SJSA1 (cell line): ENCODE measurements around the gene EMILIN2. TPM values are rescaled to one million over a fixed set of nuclear protein-coding genes. Genes with fewer than 3 reads are reported as not detected.
A peak's percentile ranks its signal among the peaks of the same experiment; 100 is the strongest.

Source experiments
- DNase-seq, 2 experiments: peaks; one replicate each; pipeline ENCODE4 v3.0.0-alpha.2; 2015 to 2020; ENCODE audit warnings: low spot score in 2 of 2, low read depth in 1 of 2
- H3K27ac ChIP-seq: fragments of 250-450 bp; sonication (Bioruptor Pico); 2 replicates; pipeline ENCODE4 v1.5.1; 2020; ENCODE audit warnings: mild to moderate bottlenecking, moderate library complexity
- H3K27me3 ChIP-seq: fragments of 250-450 bp; sonication (Bioruptor Pico); replicated peaks from 2 replicates; pipeline ENCODE4 v1.5.1; 2020; ENCODE audit warnings: mild to moderate bottlenecking, moderate library complexity
- H3K36me3 ChIP-seq: fragments of 250-450 bp; sonication (Bioruptor Pico); 2 replicates; pipeline ENCODE4 v1.5.1; 2020; ENCODE audit warnings: mild to moderate bottlenecking
- H3K4me1 ChIP-seq: fragments of 250-450 bp; sonication (Bioruptor Pico); replicated peaks from 2 replicates; pipeline ENCODE4 v1.6.1; 2021; ENCODE audit warnings: mild to moderate bottlenecking
- H3K4me3 ChIP-seq: fragments of 250-450 bp; sonication (Bioruptor Pico); 2 replicates; pipeline ENCODE4 v1.5.1; 2020; ENCODE audit warnings: mild to moderate bottlenecking
- H3K9me3 ChIP-seq: fragments of 250-450 bp; sonication (Bioruptor Pico); replicated peaks from 2 replicates; pipeline ENCODE4 v1.5.1; 2020; ENCODE audit warnings: mild to moderate bottlenecking
- total RNA-seq: library from RNA; depleted of rRNA; stranded (reverse); fragments of >200 nt; shearing (Covaris generic); gene quantifications from 2 replicates; pipeline ENCODE4 v1.2.3, GENCODE V29; 2014

EMILIN2 gene
- total RNA-seq, 1 experiment from 2014 or later: 28.9 TPM

GRCh38 chr18:2923464-2923863 lies 76.7 kb downstream of the EMILIN2 start:
- no peaks in the 10 kb centered on the region for H3K9me3 ChIP-seq
- H3K4me1 ChIP-seq: no peaks in the 10 kb centered on the region
- peaks cover 68% of the 10 kb centered on the region for H3K36me3 ChIP-seq
- no peak overlapping the region for H3K27ac ChIP-seq
- no peak overlapping the region for H3K4me3 ChIP-seq
- no peaks in the 10 kb centered on the region for H3K27me3 ChIP-seq
- DNase-seq: no peak

DNA sequence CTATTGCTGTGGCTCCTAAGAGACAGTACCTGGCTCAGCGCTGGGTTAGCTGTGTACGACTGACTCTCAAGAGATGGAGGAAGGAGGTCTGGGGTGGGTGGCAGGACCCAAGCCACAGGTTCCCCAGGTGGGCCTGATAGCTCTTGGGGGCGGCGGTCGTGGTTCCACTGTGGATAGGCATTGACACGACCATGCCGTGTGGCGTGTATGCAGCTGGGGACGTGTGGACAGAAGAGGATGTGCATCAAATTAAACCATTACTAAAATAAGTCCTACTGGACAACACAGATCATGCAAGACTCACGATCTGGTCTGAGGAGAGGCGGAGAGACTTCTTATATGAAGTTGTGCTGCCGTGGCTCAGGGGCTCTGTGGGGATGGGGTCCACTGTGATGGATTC lies 78.1 kb downstream of the EMILIN2 start:
- Histone ChIP-seq H3K9me3 (no peaks in the 10 kb centered on the region), H3K27me3 (no peaks in the 10 kb centered on the region), H3K4me3 (no peak overlapping the region), H3K36me3 (peaks cover 60% of the 10 kb centered on the region), H3K27ac (no peak overlapping the region), H3K4me1 (no peaks in the 10 kb centered on the region)
- DNase-seq: peak in 1 of 2 experiments; percentile 40

DNA sequence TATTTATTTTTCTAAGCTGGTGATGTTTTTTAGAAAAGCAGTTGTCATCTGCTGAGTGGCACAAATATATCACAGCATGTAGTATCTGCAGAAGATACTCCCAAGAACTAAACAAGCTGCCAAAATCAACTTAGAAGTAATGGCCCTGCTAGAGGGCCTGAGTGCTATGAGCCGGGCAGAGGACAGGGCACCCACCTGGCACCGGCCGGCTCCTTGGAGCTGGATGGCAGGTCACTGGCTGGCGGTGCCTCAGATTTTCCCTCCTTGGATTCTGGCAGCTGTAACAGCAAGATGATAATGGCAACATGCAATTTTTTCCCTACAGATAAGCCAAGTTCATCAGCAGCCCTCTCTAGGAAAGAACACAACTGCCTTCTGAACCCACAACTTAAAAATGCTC lies 79.7 kb downstream of the EMILIN2 start:
- Histone ChIP-seq H3K4me3 (no peak overlapping the region), H3K36me3 (peaks cover 55% of the 10 kb centered on the region)

DNA sequence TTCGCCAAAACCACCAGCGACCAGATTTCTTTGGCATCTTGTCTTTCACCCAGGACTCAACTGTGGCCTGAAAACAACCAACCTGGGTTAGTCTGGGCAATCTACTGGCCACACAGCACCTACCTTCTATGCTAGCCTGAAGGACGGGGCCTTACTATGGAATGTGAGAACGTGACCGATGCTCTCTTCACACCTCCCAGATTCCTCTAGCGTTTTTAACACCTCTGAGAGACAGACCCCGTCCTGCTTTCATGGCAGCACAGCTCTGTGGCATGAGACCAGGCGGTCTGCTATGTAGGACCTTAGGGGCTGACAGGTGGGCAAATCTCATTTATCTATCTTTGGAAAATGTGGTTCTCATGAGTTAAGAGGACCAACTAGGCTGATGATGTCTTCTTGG lies 80.9 kb downstream of the EMILIN2 start:
- H3K9me3 ChIP-seq: no peaks in the 10 kb centered on the region
- H3K27ac ChIP-seq: no peak overlapping the region
- no peaks in the 10 kb centered on the region for H3K4me1 ChIP-seq
- no peak overlapping the region for H3K4me3 ChIP-seq
- H3K27me3 ChIP-seq: no peaks in the 10 kb centered on the region
- DNase-seq: no peak
- peaks cover 50% of the 10 kb centered on the region for H3K36me3 ChIP-seq

More for the DNA sequence above, 79.7 kb downstream of the EMILIN2 start:
- Histone ChIP-seq H3K9me3 (no peaks in the 10 kb centered on the region), H3K27ac (no peak overlapping the region), H3K4me1 (no peaks in the 10 kb centered on the region), H3K27me3 (no peaks in the 10 kb centered on the region)
- no peak for DNase-seq

DNA sequence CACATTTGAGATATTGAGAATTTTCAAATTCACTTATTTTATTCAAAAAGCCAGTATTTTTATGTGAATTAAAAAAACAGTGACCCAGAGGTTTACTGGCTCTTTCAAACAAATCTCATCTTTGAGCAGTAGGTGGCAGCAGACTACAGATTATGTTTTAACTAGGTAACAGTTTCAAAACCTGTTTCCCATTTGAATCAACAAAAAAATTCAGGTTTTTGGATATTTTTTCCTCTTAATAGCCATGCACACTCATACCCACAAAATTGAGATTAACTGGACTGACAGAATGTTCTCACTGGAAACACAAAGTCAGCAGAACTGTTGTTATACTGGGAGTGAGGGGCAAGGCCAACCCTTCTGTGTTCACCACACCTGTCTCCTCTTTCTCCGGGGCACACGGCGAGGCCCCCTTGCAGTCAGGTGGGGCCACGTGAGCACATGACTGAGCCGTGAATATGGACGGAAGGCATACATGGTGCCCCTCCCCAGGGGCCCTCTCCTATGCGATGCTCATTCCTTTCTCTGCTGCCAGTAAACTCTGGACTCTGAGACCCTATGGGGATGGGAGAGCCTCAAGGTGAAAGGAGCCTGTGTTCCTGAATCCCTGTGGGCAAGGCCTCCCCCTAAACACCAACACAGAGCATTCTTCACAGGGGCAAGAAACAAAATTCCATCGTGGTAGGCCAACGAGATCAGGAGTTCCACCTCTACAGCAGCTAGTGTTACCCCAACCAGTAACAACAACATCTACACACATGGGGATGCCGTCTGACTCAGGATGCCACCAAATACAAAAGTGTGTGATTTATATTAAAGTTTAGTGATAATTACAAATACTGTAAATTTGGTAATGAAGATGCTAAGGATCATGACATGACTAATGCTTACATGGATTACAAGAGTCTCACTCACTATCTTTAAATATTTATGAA lies 85.7 kb downstream of the EMILIN2 start:
- Histone ChIP-seq H3K27ac (no peak overlapping the region), H3K4me1 (peaks cover 12% of the 10 kb centered on the region), H3K27me3 (no peaks in the 10 kb centered on the region), H3K4me3 (no peak overlapping the region), H3K9me3 (no peaks in the 10 kb centered on the region), H3K36me3 (peaks cover 31% of the 10 kb centered on the region)
- DNase-seq: peak in 1 of 2 experiments; percentile 54

DNA sequence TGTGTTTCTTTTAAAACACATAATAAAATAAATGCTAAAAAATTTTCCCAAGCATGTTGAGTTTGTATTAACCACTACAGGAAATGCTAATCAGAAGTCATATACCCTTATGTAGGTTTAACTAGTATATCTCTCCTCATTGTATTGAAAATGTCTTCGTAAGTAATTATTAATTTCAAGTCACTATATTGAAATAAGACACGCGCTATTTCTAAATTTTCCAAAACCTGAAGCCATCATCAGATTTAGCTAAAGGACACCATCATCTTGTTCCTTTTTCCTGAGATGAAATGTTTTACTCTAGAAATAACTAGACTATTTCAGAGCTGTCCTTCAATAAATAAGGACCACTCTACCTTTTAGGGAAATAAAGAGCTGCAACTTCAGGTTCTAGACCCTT lies 87.2 kb downstream of the EMILIN2 start:
- no peak for DNase-seq
- peaks cover 37% of the 10 kb centered on the region for H3K36me3 ChIP-seq
- H3K27me3 ChIP-seq: no peaks in the 10 kb centered on the region
- no peaks in the 10 kb centered on the region for H3K9me3 ChIP-seq
- H3K4me3 ChIP-seq: no peak overlapping the region
- H3K4me1 ChIP-seq: peaks cover 12% of the 10 kb centered on the region
- no peak overlapping the region for H3K27ac ChIP-seq

DNA sequence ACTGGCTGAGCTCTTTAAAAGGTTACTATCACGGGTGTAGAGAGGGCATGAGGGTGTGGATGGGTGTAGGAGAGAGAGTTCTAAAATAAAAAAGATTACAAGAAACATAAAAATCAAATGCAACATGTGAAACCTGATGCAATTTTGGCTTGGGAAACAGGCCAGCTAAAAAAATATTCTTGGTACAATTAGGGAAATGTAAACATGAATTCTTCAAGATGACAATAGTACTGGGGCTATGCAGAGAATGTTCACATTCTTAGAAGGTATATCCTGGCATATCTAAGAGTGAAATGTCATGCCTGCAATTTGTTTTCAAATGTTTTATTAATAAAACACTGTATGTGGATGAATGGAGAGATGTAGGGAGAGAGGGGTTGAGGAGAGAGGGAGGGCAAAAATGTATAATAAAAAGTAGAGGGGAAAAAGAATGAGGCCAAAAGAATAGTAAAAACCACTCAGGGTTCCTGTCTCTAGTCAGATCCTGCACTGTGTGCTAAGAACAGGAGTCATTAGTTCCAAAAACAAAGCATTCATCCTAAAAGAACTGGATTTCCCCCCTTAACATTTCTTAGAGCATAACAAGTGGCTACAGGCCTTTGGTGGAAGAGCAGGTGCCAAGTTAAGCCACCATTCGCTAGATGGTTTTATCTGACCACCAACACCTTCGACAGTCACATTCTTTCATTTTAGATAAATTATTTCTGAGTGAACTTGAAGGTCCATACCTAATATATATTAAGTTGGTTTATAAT lies 88.8 kb downstream of the EMILIN2 start:
- peak in 1 of 2 experiments; percentile 32 for DNase-seq
- Histone ChIP-seq H3K36me3 (peaks cover 42% of the 10 kb centered on the region), H3K27ac (peak overlapping the region; percentile 6), H3K4me1 (peaks cover 12% of the 10 kb centered on the region), H3K4me3 (no peak overlapping the region), H3K9me3 (no peaks in the 10 kb centered on the region), H3K27me3 (no peaks in the 10 kb centered on the region)

DNA sequence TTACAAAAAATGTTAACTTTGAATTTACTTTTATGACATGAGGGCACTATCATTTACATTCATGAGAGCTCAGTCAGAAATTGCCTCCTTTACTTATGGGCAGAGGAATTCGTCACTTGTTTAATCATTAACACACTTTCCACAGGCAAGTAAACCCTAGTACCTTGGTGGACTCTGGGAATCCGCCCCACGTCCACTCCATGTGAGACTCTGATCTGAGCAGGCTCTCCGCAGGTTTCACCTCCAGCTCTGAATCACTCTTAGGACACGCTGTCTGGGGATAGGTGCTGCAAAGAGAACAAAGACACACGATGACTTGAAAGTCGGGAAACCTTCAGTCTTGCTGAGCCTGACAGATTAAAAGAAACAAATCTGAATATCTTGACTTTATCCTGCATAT lies 92.5 kb downstream of the EMILIN2 start:
- Histone ChIP-seq H3K9me3 (no peaks in the 10 kb centered on the region), H3K27me3 (no peaks in the 10 kb centered on the region), H3K4me1 (peaks cover 8% of the 10 kb centered on the region), H3K27ac (no peak overlapping the region), H3K4me3 (no peak overlapping the region), H3K36me3 (peaks cover 26% of the 10 kb centered on the region)
- no peak for DNase-seq

DNA sequence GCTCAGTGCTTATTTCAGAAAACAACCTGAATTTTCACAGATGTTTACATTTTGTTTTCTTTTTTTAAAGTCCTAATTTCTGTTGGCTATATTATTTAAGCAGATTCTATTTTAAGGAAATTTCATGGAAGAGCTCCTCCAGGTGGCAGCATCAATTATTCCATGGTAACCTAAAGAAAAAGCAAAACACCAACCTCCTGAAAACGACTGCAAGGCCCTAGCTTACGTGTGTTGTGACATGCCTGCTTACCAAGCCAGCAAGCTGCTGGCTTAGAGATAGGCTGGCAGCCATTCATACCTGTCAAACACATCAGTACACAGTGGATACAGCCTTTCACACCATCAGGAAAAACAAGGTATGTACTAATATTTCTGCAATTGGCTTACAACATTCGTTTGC lies 101.2 kb downstream of the EMILIN2 start:
- Histone ChIP-seq H3K9me3 (no peaks in the 10 kb centered on the region), H3K27ac (no peak overlapping the region), H3K4me3 (no peak overlapping the region), H3K27me3 (no peaks in the 10 kb centered on the region), H3K36me3 (peaks cover 34% of the 10 kb centered on the region), H3K4me1 (no peaks in the 10 kb centered on the region)
- DNase-seq: no peak

DNA sequence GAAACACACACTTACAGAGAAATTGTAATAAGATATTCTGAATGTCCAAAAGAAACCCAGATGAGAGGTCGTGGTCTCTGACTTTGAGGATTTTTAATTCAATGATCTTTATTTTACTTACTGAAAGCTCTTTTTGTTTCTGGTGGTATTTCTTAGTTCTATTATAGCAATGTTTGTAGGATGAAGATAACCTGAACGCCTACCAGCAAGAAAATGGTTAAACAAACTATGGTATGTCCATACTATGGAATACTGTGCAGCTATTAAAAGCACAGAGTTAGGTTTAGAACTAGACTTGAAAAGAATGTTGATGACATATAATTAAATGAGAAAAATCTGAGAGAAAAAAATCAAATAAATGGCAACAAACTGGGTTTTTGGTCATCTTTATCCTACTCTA lies 105.8 kb downstream of the EMILIN2 start:
- Histone ChIP-seq H3K36me3 (peaks cover 62% of the 10 kb centered on the region), H3K27me3 (no peaks in the 10 kb centered on the region), H3K9me3 (no peaks in the 10 kb centered on the region), H3K4me1 (no peaks in the 10 kb centered on the region), H3K4me3 (no peak overlapping the region), H3K27ac (no peak overlapping the region)
- no peak for DNase-seq

DNA sequence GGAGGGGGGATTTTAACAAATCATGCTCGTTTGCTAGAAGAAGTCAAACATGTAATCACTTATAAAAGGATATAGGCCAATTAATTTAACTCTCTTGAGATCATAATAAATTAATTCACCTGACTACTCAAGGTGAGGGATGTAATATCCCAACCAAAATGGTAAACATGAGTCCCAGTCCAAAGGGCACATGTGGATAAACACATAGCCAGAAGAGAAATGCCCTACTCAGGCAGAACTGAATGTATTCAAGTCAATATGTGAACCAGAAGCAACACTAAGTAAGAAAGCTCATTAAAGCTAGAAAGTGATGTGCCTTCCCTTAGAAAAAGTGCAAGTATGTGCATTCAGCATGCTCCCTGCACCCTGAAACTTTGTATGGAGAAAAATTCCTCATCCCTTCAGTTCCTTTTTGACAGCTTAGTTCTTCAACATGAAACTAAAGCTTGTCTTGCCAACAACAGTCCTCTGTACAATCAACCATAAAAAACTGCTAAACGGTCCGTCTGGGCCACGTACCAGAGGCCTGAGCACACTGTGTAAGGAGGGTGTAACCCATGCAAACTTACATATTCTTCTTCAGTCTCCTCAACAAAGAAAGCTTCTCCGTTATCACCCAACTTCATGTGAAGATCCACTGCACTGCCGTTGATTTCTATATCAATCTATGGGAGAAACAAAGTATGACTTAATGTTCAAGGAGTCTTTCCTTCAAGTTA lies 107.3 kb downstream of the EMILIN2 start:
- peaks cover 61% of the 10 kb centered on the region for H3K36me3 ChIP-seq
- H3K27me3 ChIP-seq: no peaks in the 10 kb centered on the region
- DNase-seq: no peak
- H3K4me3 ChIP-seq: no peak overlapping the region
- no peaks in the 10 kb centered on the region for H3K9me3 ChIP-seq
- no peaks in the 10 kb centered on the region for H3K4me1 ChIP-seq
- no peak overlapping the region for H3K27ac ChIP-seq

GRCh38 chr18:2954869-2955645 lies 108.3 kb downstream of the EMILIN2 start:
- no peak overlapping the region for H3K4me3 ChIP-seq
- H3K27ac ChIP-seq: no peak overlapping the region
- H3K27me3 ChIP-seq: no peaks in the 10 kb centered on the region
- peaks cover 69% of the 10 kb centered on the region for H3K36me3 ChIP-seq
- no peaks in the 10 kb centered on the region for H3K4me1 ChIP-seq
- DNase-seq: no peak
- H3K9me3 ChIP-seq: no peaks in the 10 kb centered on the region

DNA sequence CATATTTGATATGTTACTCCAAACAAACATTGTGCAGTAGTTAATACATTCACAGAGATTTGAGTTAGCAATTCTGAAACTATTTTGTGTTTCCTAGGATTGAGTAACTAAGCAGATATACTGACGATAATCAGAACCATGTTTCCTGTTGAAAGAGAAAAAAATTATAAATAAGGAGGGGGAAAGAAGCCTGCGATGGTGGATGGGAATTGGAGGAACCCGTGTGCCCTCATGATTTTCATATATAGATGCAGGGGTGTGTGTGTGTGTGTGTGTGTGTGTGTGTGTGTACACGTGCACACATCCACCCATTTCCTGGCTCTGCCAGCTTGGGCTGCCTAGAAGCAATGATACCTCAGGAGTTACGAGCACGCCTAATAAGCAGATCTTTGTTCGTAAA lies 109.2 kb downstream of the EMILIN2 start:
- H3K4me3 ChIP-seq: no peak overlapping the region
- DNase-seq: no peak
- peaks cover 1% of the 10 kb centered on the region for H3K4me1 ChIP-seq
- no peaks in the 10 kb centered on the region for H3K27me3 ChIP-seq
- H3K27ac ChIP-seq: no peak overlapping the region
- H3K36me3 ChIP-seq: peaks cover 62% of the 10 kb centered on the region
- H3K9me3 ChIP-seq: no peaks in the 10 kb centered on the region
